ENCODE results near the gene EFR3B.

DNA sequence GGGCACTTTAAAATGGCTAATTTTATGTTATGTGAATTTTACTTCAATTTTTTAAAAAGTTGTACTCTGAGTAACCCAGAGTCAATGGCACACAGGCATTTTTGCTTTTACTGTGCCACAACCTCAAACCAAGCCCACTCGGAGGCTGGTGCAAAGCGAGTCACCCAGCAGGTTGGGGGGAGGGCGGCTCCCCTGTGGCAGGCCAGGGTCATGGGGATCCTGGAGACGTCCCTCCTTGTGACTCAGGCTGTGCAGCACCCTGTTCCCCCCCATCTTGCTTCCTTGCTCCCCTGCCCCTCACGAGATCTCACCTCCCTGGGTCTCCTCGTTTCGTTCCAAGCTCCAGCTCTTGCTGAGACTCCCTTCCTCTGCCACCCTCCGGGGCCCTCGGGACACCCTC is 67.9 kb downstream of the EFR3B start:
- TF ChIP-seq, protein P1, sequence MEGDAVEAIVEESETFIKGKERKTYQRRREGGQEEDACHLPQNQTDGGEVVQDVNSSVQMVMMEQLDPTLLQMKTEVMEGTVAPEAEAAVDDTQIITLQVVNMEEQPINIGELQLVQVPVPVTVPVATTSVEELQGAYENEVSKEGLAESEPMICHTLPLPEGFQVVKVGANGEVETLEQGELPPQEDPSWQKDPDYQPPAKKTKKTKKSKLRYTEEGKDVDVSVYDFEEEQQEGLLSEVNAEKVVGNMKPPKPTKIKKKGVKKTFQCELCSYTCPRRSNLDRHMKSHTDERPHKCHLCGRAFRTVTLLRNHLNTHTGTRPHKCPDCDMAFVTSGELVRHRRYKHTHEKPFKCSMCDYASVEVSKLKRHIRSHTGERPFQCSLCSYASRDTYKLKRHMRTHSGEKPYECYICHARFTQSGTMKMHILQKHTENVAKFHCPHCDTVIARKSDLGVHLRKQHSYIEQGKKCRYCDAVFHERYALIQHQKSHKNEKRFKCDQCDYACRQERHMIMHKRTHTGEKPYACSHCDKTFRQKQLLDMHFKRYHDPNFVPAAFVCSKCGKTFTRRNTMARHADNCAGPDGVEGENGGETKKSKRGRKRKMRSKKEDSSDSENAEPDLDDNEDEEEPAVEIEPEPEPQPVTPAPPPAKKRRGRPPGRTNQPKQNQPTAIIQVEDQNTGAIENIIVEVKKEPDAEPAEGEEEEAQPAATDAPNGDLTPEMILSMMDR (IDR thresholded peaks at IDR 0.05), result no peak
- no peak for TF ChIP-seq POLR2A (IDR thresholded peaks at IDR 0.05)

Measured in esophagus squamous epithelium (tissue), 4 donors.